BJ (cell line): Measurements from ENCODE around the gene CLEC2D. TPM values are rescaled to one million over a fixed set of nuclear protein-coding genes. Genes with fewer than 3 reads are reported as not detected.
"Not testable (repeated sequence)": the region's sequence is repeated elsewhere in the genome, so short reads cannot be mapped to it uniquely, and the experiment has no call there.

Experiments
- CTCF ChIA-PET: fragments of 350-600 bp; formaldehyde crosslinking; extraction: SDS; loops from one replicate; lab custom pipeline; 2021; ENCODE audit warnings: antibody characterized with exemption, inconsistent platforms; lab: Yijun Ruan, JAX
- POLR2A ChIA-PET: fragments of 300-600 bp; sonication (Branson Sonifier 250); formaldehyde crosslinking; extraction: SDS; loops from one replicate; lab custom pipeline; 2021; ENCODE audit warnings: antibody characterized with exemption; lab: Charles Lee
- DNase-seq: peaks from one replicate; pipeline ENCODE4 v3.0.0-alpha.2; 2011; ENCODE audit warnings: low read depth
- H3K27me3 ChIP-seq: 2 replicates; pipeline ENCODE4 v1.6.0; 2011; ENCODE audit warnings: low read length; ENCODE audit not compliant: control insufficient read depth, insufficient read depth
- H3K36me3 ChIP-seq: 2 replicates; pipeline ENCODE4 v1.5.1; 2011; ENCODE audit warnings: low read length; ENCODE audit not compliant: control insufficient read depth, insufficient read depth
- H3K4me3 ChIP-seq: 2 replicates; pipeline ENCODE4 v1.5.1; 2011; ENCODE audit warnings: low read depth, mild to moderate bottlenecking, control low read depth, low read length
- polyA plus RNA-seq: library from polyadenylated mRNA; depleted of rRNA; stranded (reverse); fragments of >200 nt; gene quantifications from 2 replicates; pipeline ENCODE4 v1.2.3, GENCODE V29; 2011
- TF ChIP-seq, protein P1 (sequence below): IDR thresholded peaks from 2 replicates; pipeline ENCODE4 v1.5.1; 2011; ENCODE audit warnings: low read depth, mild to moderate bottlenecking, control low read depth, inconsistent platforms, low read length, moderate library complexity; ENCODE audit not compliant: insufficient read depth

CLEC2D gene
- polyA plus RNA-seq, 1 experiment = 1.7 TPM

GRCh38 chr12:9731393-9731792, 61.9 kb downstream of the CLEC2D start:
- CTCF ChIA-PET = interaction anchor here (1.0 to 2.0 kb wide), 3 partner anchors 17 to 23 kb away, joined by 3 to 8 read pairs (median 3); no protein-coding TSS in a partner anchor

GRCh38 chr12:9731797-9732196, 62.3 kb downstream of the CLEC2D start:
- no peaks in the 10 kb centered on the region for H3K36me3 ChIP-seq
- ChIA-PET CTCF (interaction anchor here (1.0 to 1.1 kb wide), 2 partner anchors 17 to 19 kb away, joined by 3 read pairs; no protein-coding TSS in a partner anchor), POLR2A (no interaction called here)
- no peaks in the 10 kb centered on the region for H3K27me3 ChIP-seq
- DNase-seq = no peak
- no peak overlapping the region for H3K4me3 ChIP-seq
- TF ChIP-seq, protein P1, sequence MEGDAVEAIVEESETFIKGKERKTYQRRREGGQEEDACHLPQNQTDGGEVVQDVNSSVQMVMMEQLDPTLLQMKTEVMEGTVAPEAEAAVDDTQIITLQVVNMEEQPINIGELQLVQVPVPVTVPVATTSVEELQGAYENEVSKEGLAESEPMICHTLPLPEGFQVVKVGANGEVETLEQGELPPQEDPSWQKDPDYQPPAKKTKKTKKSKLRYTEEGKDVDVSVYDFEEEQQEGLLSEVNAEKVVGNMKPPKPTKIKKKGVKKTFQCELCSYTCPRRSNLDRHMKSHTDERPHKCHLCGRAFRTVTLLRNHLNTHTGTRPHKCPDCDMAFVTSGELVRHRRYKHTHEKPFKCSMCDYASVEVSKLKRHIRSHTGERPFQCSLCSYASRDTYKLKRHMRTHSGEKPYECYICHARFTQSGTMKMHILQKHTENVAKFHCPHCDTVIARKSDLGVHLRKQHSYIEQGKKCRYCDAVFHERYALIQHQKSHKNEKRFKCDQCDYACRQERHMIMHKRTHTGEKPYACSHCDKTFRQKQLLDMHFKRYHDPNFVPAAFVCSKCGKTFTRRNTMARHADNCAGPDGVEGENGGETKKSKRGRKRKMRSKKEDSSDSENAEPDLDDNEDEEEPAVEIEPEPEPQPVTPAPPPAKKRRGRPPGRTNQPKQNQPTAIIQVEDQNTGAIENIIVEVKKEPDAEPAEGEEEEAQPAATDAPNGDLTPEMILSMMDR = no peak

More at GRCh38 chr12:9731393-9731792, 61.9 kb downstream of the CLEC2D start:
- POLR2A ChIA-PET = no interaction called here
- no peak for DNase-seq
- Histone ChIP-seq H3K4me3 (no peak overlapping the region), H3K36me3 (no peaks in the 10 kb centered on the region), H3K27me3 (no peaks in the 10 kb centered on the region)
- TF ChIP-seq, protein P1 = no peak

DNA sequence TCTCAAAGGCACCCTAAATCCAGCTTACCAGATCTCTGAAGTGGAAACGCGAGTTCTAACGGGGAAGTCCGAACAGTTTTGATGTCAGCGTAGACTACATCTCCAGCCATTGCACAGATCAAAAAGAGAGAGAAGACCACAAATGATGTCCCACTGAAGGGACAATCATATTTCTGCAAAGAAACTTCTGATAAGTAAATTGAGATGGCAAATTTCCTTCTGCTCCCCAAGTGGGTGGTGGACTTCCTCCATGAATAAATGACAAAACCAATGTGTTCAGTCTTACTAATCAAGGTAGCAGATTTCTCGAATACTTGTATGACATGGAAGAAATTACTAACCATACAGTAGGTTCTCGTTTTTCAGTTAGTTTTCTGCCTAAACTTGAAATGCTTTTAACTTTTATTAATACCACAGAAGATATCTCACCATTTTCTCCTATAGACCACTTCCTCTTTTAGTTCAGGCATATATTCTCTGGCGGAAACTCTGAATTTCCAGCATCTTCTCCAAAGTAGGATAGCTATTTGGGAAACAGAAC, 63.5 kb downstream of the CLEC2D start, which contains the start of gene CLECL1:
TSS of gene CLECL1 (minus strand) at position 177 of the 541 bp plus-strand sequence.
- H3K36me3 ChIP-seq = no peaks in the 10 kb centered on the region
- no peaks in the 10 kb centered on the region for H3K27me3 ChIP-seq
- TF ChIP-seq, protein P1 = no peak
- ChIA-PET POLR2A (no interaction called here), CTCF (interaction anchor here (1.2 to 1.5 kb wide), 2 partner anchors 11 to 22 kb away, joined by 3 to 7 read pairs; no protein-coding TSS in a partner anchor)
- no peak for DNase-seq
- no peak within 1 kb of the TSS for H3K4me3 ChIP-seq

DNA sequence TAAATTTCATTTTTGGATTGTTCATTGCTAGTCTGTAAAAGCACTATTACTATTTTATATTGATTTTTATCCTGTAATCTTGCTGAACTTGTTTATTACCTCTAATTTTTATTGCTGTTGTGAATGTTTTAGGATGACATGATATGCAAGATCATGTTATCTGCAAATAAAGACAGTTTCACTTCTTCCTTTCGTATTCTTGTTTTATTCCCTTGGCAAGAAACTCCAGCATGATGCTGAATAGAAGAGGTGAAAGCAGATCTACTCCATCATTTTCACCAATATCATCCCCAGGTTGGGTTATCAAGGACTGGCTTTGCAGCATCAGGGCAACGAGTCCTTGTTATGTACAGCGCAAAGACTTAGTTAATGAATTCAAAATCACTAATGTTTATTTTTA, 66.1 kb downstream of the CLEC2D start:
- DNase-seq = no peak
- H3K27me3 ChIP-seq = no peaks in the 10 kb centered on the region
- no peak overlapping the region for H3K4me3 ChIP-seq
- ChIA-PET CTCF (interaction anchor here (1.1 kb wide), 1 partner anchor 15 kb away, joined by 3 read pairs; no protein-coding TSS in a partner anchor), POLR2A (no interaction called here)
- TF ChIP-seq, protein P1 = no peak
- H3K36me3 ChIP-seq = no peaks in the 10 kb centered on the region

DNA sequence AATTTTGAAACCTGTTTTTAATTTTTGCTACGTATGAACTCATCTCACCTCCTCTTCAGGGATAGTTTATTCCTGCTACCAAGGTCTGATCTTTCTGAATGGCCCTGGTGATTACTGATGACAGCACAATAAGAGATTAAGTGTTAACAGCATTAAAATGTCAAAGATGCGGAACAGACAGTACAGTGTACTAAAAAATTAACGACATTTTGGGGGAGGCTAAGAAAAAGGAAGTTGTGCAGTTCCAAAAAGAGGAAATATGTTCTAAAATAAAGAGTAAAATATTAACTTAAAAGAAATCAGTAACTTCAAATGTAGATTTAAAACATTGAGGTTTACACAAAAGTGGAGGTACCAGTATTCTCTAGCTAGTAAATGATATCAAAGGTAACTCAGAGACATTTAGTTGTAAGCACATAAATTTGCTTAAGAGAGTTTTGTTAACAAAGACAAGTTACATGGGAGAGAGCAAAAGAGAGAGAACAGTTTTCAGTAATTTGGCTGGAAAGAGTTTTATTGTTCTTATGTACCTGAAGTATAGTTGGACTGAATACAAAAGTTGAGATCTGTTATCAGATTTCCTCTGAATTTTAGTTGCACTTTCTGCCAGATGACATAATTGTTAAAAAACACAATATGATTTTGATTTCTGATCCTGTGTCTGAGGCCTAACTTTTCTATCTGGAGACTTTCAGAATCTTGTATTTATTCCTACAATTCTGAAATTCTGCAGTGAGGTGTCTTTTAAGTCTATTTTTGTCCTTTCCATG, 67.6 kb downstream of the CLEC2D start:
- no peak for DNase-seq
- no peak overlapping the region for H3K4me3 ChIP-seq
- TF ChIP-seq, protein P1 = no peak
- POLR2A ChIA-PET = no interaction called here
- CTCF ChIA-PET = no interaction called here
- H3K27me3 ChIP-seq = no peaks in the 10 kb centered on the region
- H3K36me3 ChIP-seq = no peaks in the 10 kb centered on the region

DNA sequence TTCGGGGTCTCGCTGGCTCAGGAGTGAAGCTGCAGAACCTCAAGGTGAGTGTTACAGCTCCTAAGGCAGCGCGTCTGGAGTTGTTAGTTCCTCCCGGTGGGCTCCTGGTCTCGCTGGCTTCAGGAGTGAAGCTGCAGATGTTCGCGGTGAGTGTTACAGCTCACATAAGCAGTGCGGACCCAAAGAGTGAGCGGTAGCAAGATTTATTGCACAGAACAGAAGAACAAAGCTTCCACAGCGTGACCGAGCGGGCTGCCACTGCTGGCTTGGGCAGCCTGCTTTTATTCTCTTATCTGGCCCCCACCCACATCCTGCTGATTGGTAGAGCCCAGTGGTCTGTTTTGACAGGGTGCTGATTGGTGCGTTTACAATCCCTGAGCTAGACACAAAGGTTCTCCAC, 69.4 kb downstream of the CLEC2D start:
- DNase-seq, H3K4me3 ChIP-seq, H3K27me3 ChIP-seq, H3K36me3 ChIP-seq, POLR2A ChIA-PET: not testable (repeated sequence)
- CTCF ChIA-PET = interaction anchor here (5.6 kb wide), 1 partner anchor 12 kb away, joined by 57 read pairs; no protein-coding TSS in a partner anchor

DNA sequence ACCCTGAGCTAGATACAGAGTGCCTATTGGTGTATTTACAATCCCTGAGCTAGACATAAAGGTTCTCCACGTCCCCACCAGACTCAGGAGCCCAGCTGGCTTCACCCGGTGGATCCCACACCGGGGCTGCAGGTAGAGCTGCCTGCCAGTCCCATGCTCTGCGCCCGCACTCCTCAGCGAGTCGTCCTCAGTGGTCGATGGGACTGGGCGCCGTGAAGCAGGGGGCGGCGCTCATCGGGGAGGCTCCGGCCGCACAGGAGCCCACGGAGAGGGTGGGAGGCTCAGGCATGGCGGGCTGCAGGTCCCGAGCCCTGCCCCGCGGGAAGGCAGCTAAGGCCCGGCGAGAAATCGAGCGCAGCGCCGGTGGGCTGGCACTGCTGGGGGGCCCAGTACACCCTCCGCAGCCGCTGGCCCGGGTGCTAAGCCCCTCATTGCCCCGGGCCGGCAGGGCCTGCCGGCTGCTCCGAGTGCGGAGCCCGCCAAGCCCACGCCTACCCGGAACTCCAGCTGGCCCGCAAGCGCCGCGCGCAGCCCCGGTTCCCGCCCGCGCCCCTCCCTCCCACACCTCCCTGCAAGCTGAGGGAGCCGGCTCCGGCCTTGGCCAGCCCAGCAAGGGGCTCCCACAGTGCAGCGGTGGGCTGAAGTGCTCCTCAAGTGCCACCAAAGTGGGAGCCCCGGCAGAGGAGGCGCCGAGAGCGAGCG, 70.0 kb downstream of the CLEC2D start:
- H3K27me3 ChIP-seq, POLR2A ChIA-PET, H3K36me3 ChIP-seq, DNase-seq: not testable (repeated sequence)
- CTCF ChIA-PET = interaction anchor here (5.6 kb wide), 1 partner anchor 11 kb away, joined by 57 read pairs; no protein-coding TSS in a partner anchor
- H3K4me3 ChIP-seq = peak overlapping the region; percentile 21
